Medulla oblongata (tissue), 1 donor: ENCODE results near the gene MLST8.

Experiments
- DNase-seq: peaks from one replicate; pipeline ENCODE4 v3.0.0-alpha.2; 2015; ENCODE audit errors: extremely low spot score

MLST8 gene

GRCh38 chr16:2208772-2209171, 3.5 kb downstream of the MLST8 start:
- DNase-seq = no peak

- no peak for DNase-seq
These were observed 4.2 kb downstream of the MLST8 start for GRCh38 chr16:2209258-2210008.

- no peak for DNase-seq
These were observed 4.7 kb downstream of the MLST8 start for GRCh38 chr16:2210009-2210332.

GRCh38 chr16:2210386-2211365, 5.4 kb downstream of the MLST8 start, which contains the start of gene BRICD5:
BRICD5 (minus strand) TSS chr16:2210863; CDS start chr16:2210833, 30 bp downstream.
- no peak for DNase-seq

GRCh38 chr16:2211923-2212347, 6.7 kb downstream of the MLST8 start:
- DNase-seq = no peak

GRCh38 chr16:2212362-2213324, 7.4 kb downstream of the MLST8 start:
- DNase-seq = no peak

GRCh38 chr16:2213817-2214718, 8.8 kb downstream of the MLST8 start:
- DNase-seq = no peak

- no peak for DNase-seq
These were observed 9.4 kb downstream of the MLST8 start, which contains the start of gene PGP for GRCh38 chr16:2214719-2214968. PGP (minus strand) TSS chr16:2214840; CDS start chr16:2214777, 63 bp downstream.

GRCh38 chr16:2216330-2216729, 11.1 kb downstream of the MLST8 start:
- DNase-seq = no peak

GRCh38 chr16:2223221-2223941, 18.1 kb downstream of the MLST8 start, which contains the start of gene E4F1:
E4F1 (plus strand) TSS chr16:2223591; CDS start chr16:2223614, 23 bp downstream.
- DNase-seq = peak; percentile 98

- peak; percentile 48 for DNase-seq
These were observed 18.8 kb downstream of the MLST8 start for GRCh38 chr16:2223942-2224486.

- no peak for DNase-seq
These were observed 21.1 kb downstream of the MLST8 start for GRCh38 chr16:2226245-2226793.

- no peak for DNase-seq
These were observed 21.7 kb downstream of the MLST8 start for GRCh38 chr16:2226918-2227317.

GRCh38 chr16:2228161-2228824, 23.0 kb downstream of the MLST8 start:
- DNase-seq = no peak

GRCh38 chr16:2229091-2229490, 23.8 kb downstream of the MLST8 start:
- DNase-seq = no peak

GRCh38 chr16:2229632-2230250, 24.5 kb downstream of the MLST8 start:
- no peak for DNase-seq

GRCh38 chr16:2230376-2230775, 25.1 kb downstream of the MLST8 start:
- DNase-seq = no peak
